Neural progenitor cell (in vitro differentiated cells): ENCODE measurements around the gene PPARA.

ENCODE experiments used
- CTCF ChIP-seq: fragments of 200-600 bp; sonication (generic); IDR thresholded peaks from 2 replicates; pipeline ENCODE4 v1.5.1; 2017; ENCODE audit warnings: antibody characterized with exemption, mild to moderate bottlenecking
- EZH2 ChIP-seq: fragments of 200-600 bp; sonication (generic); IDR thresholded peaks from 2 replicates; pipeline ENCODE4 v1.6.1; 2017; ENCODE audit warnings: antibody characterized with exemption, mild to moderate bottlenecking, moderate library complexity

- TF ChIP-seq EZH2 (no peak), CTCF (no peak)
These were observed 135.7 kb downstream of the PPARA start for GRCh38 chr22:46286006-46286405.
